ENCODE data around the gene TMPRSS13. TPM values are rescaled to one million over a fixed set of nuclear protein-coding genes. Genes with fewer than 3 reads are reported as not detected.
A peak's percentile ranks its signal among the peaks of the same experiment; 100 is the strongest.

The TMPRSS13 gene
- total and polyA plus RNA-seq, 2 of the 13 experiments (the other 11 are each of a cell fraction or from before 2014, with no cell fraction given): not detected

DNA sequence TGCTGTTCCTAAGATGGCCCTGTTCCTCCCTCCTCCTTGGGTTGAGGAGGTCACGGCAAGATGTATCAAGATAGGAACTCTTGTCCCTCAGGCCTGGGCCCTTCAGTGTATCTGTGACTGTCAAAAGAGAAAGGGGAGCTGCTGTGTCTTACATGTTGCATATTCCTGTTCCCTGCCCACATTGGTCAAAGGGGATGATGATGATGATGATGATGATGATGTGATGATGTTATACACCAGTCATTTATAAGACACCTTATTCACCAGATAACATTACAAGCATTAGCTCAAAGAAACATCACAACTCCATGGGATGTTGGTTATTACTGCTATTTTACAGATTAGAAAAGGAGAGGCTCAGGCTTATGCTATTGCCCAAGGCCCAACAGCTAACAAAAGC lies 66.4 kb downstream of the TMPRSS13 start:
- no peak for DNase-seq (ENCODE audit: low spot score)
- no peaks in the 10 kb centered on the region for H3K4me1 ChIP-seq (ENCODE audit: insufficient read depth, low read length)
- no peaks in the 10 kb centered on the region for H4K20me1 ChIP-seq (ENCODE audit: insufficient read depth, low read length)
- no peak for TF ChIP-seq ZNF660 (CRISPR knock-in tag; IDR thresholded peaks at IDR 0.05; ENCODE audit: borderline replicate concordance, low read depth)
- no peak for TF ChIP-seq ZNF558 (CRISPR knock-in tag; IDR thresholded peaks at IDR 0.05; ENCODE audit: borderline replicate concordance)
- TF ChIP-seq, protein P1, sequence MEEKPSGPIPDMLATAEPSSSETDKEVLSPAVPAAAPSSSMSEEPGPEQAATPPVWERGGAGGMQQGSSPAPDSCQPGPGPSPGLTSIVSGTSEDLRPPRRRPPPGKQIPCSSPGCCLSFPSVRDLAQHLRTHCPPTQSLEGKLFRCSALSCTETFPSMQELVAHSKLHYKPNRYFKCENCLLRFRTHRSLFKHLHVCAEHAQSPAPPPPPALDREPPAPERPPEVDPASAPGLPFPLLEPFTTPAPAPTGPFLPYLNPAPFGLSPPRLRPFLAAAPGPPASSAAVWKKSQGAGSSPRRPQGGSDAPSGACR (CRISPR knock-in tag; IDR thresholded peaks at IDR 0.05): no peak
- TF ChIP-seq, protein P2, sequence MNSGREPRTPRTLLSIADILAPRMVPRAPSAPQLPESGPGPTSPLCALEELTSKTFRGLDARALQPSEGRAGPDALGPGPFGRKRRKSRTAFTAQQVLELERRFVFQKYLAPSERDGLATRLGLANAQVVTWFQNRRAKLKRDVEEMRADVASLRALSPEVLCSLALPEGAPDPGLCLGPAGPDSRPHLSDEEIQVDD (CRISPR knock-in tag; IDR thresholded peaks at IDR 0.05; ENCODE audit: borderline replicate concordance): no peak
- TF ChIP-seq CREB1 (IDR thresholded peaks at IDR 0.05): peak; percentile 62; the same call in 1 of the 2 replicates
- TF ChIP-seq CREB1 (CRISPR knock-in tag; IDR thresholded peaks at IDR 0.05): no peak
- TF ChIP-seq ZNF232 (CRISPR knock-in tag; IDR thresholded peaks at IDR 0.05; ENCODE audit: borderline replicate concordance): no peak
- no peak for TF ChIP-seq XBP1 (CRISPR knock-in tag; IDR thresholded peaks at IDR 0.05)
- TF ChIP-seq SRF (IDR thresholded peaks at IDR 0.05; ENCODE audit: low read depth, low read length): no peak
- TF ChIP-seq, protein P3, sequence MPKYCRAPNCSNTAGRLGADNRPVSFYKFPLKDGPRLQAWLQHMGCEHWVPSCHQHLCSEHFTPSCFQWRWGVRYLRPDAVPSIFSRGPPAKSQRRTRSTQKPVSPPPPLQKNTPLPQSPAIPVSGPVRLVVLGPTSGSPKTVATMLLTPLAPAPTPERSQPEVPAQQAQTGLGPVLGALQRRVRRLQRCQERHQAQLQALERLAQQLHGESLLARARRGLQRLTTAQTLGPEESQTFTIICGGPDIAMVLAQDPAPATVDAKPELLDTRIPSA (CRISPR knock-in tag; IDR thresholded peaks at IDR 0.05; ENCODE audit: borderline replicate concordance): no peak
- ATAC-seq: no peak
- ChIA-PET POLR2A (no interaction called here), CTCF (ENCODE audit: low intra/inter-chr PET ratio, low total read pairs) (no interaction called here)
- no peak overlapping the region for H3K4me2 ChIP-seq (ENCODE audit: low read depth, low read length)
- no peak overlapping the region for H3K27ac ChIP-seq (ENCODE audit: extremely low read length, insufficient read depth, low read length)
- no peaks in the 10 kb centered on the region for H3K79me2 ChIP-seq (ENCODE audit: insufficient read depth, low read length)
- FAIRE-seq: no peak
- BruUV-seq (replicated peaks): no TSS peak
- H3K9me3 ChIP-seq (ENCODE audit: low read length): no peaks in the 10 kb centered on the region
- no peak overlapping the region for H2AFZ ChIP-seq (ENCODE audit: low read length)
- H3K9ac ChIP-seq (ENCODE audit: insufficient read depth, low read depth, low read length): no peak overlapping the region
- H3K27me3 ChIP-seq (ENCODE audit: control insufficient read depth in 1 of 2, insufficient read depth in 2 of 2, low read length in 2 of 2): peaks cover 4 to 45% of the 10 kb centered on the region in 2 experiments; a peak in 4 of 5 replicates
- no peaks in the 10 kb centered on the region for H3K36me3 ChIP-seq (replicated peaks in 1 of 2; ENCODE audit: control insufficient read depth in 1 of 2, insufficient read depth in 2 of 2, low read length in 2 of 2)
- intact Hi-C loops (cut with micrococcal nuclease; ENCODE audit: unreplicated experiment) (no loop called here), in situ Hi-C loops (cut with HindIII; ENCODE audit: extremely low pct_ligation_motif_present, low pct_unique_long_range_greater_than_20kb) (no loop called here)
- no peak overlapping the region for H3K4me3 ChIP-seq (replicated peaks in 1 of 3; ENCODE audit: insufficient read depth in 1 of 3, low read depth in 2 of 3, low read length in 3 of 3)
- 50% methylated on average over 1 of the region's 1 CpG for WGBS (ENCODE audit: low lambda C conversion rate)

All from HepG2 (cell line).